ENCODE measurements around the gene WNT9A.

WNT9A gene

DNA sequence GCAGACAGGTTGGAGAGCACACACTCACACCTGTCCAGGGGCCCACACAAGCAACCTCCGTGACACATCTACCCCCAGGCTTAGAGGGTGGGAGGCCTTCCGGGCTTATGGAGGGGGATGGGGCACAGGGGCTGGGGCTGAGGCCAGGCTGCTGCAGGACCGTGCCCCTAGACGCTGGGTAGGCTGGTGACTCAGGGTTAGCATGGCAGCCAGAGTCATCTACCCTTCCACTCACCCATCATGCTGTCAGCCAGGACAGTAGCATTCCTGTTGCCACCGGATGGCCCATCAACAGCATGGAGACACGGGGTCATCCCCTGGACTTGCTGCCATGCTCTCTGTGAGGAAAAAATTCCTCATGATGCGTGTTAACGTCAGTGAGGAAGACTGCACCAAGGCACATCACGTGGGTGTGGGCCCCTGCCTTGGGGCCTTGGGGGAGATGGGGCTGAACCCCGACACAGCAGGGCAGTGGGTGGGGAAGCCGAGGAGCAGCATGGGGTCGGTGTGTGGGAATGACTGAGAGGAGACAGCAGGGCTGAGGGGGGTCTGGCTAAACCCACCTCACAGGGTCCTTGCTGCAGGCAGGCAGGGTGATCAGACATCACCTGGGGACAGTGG is 52.8 kb downstream of the WNT9A start:
- no peak for DNase-seq

DNA sequence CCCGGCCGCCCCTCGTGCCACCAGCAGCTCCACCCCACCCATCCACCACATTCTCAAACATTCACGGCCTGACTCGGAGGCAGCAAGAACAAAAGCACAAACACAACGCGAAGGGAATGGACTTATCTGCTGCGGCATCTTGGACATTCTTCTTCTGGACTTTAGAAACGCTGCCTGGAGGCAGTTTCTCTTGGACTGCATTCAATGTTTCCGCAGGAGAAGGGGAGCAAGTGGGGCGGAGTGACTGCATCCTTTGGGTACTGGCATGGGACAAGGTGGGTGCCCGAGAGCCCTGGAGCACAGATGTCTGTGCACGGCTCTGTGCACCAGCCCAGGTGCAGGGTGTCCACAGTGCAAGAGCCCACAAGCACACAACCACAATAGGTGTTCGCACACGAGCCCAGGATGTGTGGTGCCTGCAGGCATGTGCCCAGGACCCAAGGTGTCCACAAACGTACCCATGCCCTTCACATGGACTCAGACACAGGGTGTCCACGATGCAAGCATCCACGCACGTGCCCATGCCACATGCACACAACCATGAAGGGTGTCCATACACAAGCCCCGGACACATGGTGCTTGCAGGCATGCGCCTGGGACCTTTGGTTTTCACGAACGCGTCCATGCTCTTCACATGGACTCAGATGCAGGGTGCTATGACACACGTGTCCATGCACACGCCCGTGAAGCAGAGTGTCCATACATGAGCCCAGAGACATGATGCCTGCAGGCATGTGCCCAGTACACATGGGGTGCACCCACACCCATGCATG is 53.6 kb downstream of the WNT9A start:
- no peak for DNase-seq

DNA sequence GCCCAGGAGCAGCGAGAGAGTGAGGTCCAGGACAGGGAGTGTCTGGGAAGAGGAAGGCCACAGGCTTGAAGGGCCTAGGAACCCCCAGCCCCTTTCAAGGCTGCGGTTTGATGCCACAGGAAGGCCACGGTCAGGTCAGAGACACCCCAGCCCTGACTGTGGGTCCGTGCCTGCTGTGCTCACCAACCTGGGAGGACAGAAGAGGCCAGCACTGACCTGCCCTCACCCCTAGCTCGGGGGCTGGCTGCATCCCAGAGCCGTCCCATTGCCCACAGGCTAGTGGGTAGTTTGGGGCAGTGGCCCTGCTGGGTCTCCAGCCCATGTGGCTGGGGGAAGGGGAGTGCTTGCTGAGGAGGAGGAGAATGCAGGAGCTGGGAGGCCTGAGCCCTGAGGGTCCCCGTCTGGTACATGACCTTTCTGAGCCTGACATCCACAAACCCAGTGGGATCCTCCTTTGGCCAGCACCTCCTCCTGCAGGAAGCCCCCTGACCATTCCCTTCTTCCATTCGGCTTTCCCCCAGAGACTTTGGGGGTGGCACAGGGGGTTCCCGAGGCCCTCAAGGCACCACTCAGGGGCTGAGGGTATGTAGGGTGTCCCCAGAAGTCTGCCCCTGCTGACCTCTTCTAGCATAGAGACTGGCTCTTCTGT is 54.3 kb downstream of the WNT9A start:
- DNase-seq, result no peak

DNA sequence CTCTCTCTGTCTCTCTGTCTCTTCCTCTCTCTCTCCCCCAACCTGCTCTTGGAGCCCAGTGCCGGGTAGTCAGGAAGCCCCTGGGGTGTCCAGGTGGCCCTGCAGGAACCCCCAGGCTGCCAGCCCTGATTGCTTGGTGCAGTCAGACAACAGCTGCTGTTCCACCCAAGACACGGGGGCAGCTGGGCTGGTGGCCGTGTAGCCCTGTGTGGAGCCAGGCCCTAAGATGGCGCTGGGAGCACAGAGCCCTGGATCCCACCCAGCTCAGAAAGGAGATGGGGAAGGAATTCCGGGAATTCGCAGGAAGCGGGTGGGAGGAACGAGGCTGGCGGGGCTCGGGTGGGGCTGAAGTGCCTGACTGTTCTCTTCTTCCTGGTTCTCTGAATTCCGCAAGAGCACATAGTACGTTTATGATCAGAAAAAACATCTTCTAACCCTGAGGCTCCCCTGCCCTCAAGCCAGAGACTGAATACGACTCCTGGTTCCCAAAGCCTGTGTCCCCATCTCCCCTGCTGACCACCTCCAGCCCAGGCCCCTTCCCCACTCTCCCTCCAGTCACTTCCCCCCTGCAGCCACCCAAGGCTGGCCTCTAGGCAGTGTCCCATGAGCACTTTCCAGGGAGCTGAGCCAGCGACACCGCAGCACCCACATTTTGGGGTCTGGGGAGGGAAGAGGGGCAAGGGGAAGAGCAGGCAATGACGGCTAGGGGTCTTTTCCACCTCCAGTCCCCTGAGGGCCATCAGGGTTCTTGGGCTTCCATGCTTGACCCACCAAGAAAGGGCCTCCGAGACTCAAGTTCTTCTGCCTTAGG is 55.0 kb downstream of the WNT9A start:
- DNase-seq, result no peak

DNA sequence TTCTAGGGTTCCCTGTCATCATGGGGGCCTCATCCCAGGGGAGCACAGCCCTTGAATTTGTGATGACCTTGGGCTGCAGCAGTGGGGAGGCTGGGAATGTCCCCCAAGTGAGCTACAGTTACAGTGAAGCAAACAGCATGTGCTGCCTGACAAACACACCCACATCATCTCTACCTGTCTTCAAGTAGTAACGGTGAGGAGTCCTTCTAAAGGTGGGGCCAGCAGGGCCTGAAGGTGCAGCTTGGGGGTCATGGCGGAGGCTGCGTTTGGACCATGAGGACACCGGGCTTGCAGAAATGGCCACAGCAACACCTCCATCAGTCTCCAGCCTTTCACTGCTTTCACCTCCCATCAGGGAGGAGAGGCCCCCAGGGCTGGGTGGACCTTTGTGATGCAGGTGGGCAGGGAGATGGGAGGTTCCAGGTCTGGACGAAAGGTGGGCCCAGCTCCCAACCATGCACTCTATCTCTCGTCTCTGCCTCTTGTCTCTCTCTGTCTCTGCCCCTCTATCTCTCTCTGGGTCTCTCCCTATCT is 55.7 kb downstream of the WNT9A start:
- no peak for DNase-seq

DNA sequence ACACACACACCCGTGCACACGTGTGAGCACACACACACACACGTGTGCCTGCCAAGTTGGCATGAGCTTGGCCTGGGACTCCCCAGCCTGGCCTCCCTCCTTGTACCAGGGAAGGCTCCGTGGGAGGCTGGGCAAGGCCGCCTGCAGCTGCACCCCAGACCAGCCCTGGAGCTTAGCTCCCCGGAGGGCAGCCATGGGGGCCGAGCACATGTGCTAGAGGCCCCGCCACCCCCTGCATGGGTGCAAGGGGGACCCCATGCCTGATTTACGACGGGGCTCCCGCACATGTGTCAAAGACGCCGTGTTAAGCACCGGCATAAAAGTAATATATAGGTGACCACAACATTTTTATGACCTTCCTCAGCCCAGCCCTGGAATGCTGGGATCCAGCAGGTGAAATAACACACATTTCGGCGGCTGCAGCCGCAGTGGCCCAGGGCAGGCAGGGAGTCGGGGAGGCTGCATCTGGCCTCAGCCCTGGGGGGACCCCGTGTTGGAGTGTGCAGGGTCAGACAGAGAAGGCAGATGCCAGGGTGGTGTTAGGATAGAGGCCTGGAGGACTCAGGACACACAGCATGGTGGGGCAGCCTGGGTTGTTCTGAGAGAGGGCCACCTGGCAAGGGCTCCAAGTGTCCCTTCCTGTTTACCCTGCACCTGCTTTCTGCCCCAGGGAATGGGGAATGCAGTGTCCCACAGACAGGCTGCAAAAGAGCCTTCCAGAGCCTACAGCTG is 56.3 kb downstream of the WNT9A start:
- DNase-seq, result no peak

DNA sequence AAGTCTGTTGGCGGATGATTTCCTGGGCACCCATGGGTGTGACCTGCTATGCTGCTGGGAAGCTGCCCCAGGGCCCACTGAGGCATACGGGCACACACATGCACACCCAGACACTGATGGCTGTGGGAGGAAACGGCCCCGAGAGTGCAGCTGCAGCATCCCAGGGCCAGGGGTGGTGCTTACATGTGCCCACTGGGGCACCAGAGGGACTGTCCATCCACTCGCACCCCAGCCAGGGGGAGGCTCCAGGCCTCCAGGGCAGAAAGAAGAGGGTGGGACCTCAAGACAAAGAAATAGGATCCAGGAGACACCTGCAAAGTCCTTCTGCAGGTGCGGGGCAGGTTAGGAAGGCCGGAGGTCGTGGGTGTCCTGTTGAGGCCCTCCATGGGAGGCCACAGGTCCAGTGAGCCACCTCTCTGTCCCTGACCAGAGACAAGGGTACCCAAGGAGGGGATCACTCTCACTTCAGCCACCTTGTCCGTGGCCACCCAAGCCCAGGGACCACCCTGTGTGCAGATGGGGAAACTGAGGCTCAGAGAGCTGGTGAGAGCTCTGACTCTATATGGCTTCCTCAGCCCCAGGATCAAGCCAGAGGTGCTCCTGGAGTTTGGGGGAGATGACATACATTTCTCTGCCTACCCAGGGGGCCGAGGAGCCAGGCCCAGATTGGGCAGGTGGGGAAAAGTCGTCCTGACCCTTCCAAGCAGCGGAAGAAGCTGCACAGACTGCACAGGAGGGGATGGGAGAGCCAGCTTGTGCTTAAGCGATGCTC is 57.1 kb downstream of the WNT9A start:
- DNase-seq, result no peak

DNA sequence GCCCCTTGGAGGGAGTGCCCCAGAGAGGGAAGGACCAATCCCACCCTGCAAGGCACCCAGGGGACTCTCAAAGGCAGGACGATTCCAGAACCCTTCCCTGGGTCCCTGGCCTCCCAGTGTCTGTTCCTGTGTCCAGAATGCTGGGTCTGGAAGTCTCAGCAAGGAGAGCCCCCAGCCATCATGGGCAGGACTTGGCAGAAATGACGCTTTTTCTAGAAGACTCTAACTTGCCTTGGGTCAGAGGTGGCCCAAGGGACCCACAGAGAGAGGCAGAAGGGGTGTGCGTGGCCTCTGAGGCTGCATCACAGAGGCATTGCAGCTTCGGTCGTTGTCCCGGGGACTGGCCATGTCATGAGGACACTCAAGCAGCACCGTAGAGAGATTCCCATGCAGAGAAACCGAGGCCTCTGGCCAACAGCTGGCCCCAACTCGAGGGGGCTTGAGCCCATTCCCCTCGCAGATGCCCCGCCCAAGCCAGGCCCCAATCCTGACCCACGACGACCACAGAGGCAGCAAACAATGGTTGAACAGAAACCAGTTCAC is 57.8 kb downstream of the WNT9A start:
- no peak for DNase-seq

DNA sequence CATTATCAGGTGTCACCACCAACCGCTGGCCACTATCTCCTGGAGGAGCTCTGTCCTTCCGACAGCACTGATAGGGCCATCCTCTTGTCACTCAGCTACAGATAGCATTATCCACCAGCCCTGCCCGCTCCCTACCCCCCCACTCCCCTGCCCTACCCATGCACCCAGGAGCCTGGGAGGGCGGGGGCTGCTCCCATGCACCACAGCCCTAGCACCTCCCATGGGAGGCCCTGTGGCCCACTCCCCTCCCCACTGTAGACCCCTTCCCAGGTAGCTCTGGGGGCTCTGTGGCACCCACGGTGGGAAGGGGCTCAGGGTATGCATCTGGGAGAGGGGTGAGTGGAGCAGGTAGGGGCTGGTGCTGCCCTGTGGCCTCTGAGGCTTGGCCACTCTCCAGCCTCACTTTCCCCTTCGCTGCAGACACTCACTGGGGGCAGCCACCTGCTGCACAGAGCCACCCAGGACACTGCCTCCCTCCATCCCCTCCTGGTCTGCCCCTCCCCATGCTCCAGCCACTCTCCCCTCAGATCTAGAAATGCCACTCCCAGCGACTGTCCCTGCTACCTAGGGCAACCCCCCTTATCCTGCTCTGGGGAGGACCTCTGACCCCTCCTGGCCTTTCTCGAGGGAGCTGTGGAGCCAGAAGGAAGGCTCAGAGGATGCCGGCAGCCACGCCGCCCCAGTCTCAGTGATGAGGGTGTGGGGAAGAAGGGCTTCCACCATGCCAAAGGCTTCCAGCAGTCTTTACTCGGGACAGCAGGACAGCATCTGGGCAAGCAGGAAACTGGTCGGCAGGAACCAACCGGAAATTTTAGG is 58.5 kb downstream of the WNT9A start:
- DNase-seq, result no peak

DNA sequence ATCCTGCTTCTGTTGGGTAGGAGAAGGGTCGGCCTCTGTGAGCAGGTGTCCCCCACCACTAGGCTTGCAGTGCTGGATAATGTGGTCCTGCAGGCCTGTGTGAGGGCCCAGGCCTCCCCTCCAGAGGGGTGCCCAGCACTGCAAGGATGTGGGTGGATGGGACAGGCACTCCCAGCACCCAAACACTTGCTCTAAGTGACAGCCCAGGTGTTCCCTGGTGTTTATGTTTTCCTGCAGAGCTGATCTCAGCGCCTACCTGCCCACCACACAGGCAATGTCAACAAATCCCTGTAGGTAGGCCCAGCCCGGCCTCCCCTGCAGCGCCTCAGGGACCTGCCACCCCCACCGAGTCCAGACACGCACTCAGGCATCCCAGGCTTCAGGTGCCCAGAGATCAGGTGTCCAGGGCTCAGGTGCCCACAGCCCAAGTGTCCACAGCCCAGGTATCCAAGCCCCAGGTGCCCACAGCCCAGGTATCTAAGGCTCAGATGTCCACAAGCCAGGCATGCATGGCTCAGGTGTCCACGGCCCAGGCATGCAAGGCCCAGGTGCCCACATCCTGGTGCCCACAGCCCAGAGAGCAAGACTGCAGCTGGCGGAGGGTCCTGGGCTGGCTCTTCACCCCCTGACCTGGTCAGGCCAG is 59.2 kb downstream of the WNT9A start:
- no peak for DNase-seq

DNA sequence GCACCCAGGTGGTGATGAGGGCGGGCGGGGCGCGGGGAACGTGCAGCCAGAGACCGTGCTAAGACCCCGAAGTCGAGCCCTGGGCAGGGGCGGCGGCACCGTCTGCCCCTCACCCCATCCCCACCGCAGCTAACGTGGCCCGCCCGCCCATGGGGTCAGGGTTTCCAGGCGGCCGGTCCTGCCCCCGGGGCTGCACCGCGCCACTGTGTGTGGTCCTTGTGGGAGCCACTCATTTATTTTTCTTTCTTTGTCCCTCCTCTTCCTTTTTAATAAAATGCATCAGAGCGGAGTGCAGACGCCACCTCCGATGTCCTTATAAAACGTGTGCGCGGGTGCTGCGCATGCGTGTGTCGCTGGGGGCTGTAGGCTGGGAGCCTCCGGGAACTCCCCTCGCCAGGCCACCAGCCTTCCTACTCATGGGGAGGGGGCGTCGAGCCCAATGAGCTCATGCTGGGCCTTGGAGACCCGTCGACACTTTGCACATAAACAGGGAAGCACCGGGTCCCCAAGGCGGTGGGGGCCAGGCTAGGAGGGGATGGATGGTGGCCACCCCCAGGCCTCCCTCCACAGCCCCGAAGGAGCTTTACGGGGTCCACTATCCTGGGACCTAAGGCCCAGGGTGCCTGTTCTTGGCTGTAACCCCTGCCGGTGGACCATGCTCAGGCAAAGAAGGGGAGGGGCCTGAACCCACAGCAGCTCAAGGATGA is 59.9 kb downstream of the WNT9A start:
- DNase-seq, result no peak

DNA sequence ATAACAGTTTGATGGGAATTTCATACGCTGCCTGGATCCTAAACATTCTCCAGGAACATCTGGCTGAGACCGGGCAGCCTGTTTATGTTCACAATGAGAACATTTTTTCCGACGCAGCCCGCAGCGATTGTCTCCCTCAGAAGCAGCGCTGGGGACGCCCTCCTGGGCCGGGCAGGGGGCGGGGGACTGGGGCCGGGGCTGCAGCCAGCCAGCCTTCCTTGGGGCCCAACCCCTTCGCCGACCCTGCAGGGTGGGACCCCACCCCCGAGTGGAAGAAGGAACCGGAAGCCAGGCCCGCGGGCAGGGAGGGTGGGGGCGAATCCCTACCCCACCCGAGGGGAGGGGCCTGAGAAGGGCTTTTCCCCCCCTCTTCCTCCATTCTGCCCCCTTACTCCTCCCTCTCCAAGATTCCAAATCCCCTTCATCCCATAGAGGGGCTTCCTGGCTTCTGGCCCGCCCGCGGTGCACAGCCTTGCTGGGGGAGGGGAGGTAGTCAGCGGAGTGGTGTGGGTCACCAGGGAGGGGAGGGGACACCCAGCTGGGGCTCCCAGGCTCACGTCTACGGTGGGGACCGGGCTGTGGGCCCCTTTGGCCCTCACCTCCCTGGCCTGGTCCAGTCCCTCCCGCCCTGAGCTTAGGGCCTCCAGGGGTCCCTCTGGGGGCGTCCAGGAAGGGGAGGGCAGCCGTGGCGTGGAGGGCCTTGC is 60.6 kb downstream of the WNT9A start:
- no peak for DNase-seq

DNA sequence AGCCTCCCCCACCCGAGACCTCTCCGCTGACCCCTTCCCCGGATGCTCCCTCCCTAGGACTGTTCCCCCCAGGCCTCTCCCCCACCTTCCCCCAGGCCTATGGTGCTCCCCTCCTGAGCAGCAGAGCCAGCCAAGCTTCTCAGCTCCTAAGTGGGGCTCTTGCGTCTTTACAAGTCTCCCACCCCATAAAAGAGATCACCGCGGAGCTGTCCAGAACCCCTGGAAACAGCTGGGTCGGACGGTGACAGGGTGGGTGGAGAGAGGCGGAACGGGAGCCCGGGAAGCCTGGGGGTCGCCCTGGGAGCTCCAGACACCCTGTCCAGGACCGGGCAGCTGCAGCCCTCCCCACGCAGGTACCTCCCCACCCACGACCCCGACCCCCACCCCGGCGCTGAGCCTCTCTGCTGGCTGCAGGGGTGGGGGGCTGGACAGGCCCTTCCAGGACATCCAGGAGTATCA is 61.2 kb downstream of the WNT9A start:
- DNase-seq, result no peak

DNA sequence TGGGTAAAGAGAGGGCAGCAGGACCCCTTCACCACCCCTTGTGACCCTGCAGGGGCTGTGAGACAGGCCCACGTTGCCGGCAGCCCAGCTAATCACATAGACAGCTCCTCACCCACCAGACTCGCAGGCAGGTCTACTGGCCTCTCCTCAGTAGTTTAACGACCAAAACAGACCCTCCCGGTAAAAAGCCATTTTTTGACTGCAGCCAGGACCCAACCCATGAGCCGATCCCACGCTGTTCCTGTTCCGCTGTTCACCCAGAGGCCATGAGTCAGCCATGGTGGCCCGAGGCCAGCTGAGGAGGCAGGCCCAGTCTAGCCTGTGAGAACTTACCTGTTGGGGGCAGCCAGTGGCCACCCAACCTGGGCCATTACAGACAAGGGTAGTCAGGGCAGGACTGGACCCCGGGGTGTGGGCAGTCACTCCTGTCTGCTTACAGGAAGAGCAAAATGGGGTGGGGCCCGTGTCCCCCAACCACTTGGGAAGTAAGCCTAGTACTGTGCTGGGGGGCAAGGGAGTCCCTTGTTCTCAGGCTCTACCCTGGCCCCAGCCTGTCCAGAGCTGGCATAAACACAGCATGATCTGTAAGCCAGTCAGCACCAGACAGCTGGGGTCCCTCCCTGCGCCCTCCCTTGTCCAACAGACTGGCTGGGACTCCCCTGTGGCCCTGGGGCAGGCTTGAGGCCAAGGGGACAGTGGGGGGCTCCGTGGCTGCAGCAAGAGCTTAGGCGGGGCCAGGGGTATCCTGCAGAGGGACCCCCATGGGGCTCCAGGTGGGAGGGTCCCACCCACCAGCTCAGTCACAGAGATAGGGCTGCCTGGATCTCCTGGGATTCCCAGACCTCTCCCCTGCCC is 61.9 kb downstream of the WNT9A start:
- no peak for DNase-seq

DNA sequence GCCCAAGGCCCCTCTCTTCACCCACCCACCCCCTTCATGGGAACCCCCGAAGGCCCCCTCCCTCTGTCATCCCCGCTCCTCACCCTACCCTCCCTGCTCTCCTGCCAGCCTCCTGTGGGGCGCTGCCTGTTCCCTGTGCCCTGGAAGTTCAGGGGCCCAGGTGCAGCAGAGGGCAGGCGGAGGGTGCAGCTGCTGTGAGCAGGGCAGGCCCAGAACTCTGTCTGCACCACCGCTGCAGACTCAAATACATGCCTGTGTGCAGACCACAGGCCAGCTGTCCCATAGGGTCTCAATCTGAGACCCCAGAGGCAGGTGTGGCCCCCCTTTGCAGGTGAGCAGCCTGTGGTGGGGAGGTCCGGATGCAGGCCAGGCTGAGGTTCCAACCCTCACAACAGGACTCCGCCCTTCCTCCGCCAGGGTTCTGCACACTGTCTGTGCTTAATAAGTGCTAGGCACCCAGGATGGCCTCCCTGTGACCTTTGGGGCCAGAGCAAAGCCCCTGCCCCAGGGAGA is 62.5 kb downstream of the WNT9A start:
- DNase-seq, result no peak

DNA sequence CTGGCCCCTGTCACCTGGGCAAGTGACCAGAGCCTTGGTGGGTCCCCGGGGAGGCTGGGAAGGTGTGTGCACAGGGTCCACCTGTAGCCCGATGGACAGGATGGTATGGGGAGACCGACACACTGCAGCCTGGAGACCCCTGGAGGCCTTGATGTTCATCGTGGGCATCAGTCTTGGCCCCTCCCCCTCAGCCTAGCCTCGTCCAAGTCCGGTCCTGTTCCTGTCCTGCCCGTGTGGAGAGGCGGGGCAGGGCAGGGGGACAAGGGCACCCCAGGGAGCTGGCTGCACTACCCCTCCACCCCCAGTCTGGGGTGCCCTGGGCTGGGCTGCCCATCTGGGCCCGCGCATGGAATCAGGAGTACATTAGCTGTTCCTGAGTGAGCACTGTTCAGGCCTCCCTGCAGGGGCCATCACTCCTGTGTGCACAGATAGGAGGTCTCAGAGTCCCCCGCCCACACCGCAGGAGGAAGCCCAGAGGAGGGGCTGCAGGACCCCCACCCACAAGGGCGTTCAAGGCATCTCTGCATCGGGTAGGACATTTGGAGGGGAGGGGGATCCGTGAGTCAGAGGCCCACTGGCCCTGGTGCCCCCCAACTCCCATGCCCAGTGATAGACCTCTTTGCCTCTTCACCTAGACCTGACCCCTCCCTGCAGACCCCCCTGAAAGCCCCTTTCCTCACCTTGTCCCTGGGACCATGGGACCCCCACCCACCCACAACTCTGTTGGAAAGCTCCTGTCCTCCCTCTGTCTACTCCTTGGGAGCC is 63.2 kb downstream of the WNT9A start:
- DNase-seq, result no peak

Measured in DMS 273 treated with DMSO at 0.1 percent for 48 hours (cell line).